ENCODE measurements around the gene TRDMT1.

TRDMT1 gene

GRCh38 chr10:17171141-17171641 is 30.3 kb downstream of the TRDMT1 start:
- no peak for DNase-seq

- no peak for DNase-seq
These were observed 31.7 kb downstream of the TRDMT1 start for GRCh38 chr10:17169803-17170202.

- no peak for DNase-seq
These were observed 34.8 kb downstream of the TRDMT1 start for GRCh38 chr10:17166699-17167098.

- no peak for DNase-seq
These were observed 38.6 kb downstream of the TRDMT1 start for GRCh38 chr10:17162828-17163227.

GRCh38 chr10:17161775-17162174 is 39.7 kb downstream of the TRDMT1 start:
- DNase-seq: no peak

GRCh38 chr10:17157024-17157423 is 44.4 kb downstream of the TRDMT1 start:
- no peak for DNase-seq

GRCh38 chr10:17155826-17156225 is 45.6 kb downstream of the TRDMT1 start:
- DNase-seq: no peak

GRCh38 chr10:17154116-17154515 is 47.4 kb downstream of the TRDMT1 start:
- no peak for DNase-seq

- DNase-seq: no peak
These were observed 48.2 kb downstream of the TRDMT1 start for GRCh38 chr10:17153321-17153720.

GRCh38 chr10:17151716-17152115 is 49.8 kb downstream of the TRDMT1 start:
- no peak for DNase-seq

GRCh38 chr10:17147884-17148489 is 53.5 kb downstream of the TRDMT1 start:
- no peak for DNase-seq

- DNase-seq: no peak
These were observed 54.6 kb downstream of the TRDMT1 start for GRCh38 chr10:17146892-17147291.

GRCh38 chr10:17145239-17145638 is 56.2 kb downstream of the TRDMT1 start:
- DNase-seq: no peak

GRCh38 chr10:17144757-17145156 is 56.7 kb downstream of the TRDMT1 start:
- no peak for DNase-seq

- DNase-seq: no peak
These were observed 57.4 kb downstream of the TRDMT1 start for GRCh38 chr10:17144032-17144431.

GRCh38 chr10:17143055-17143690 is 58.3 kb downstream of the TRDMT1 start:
- no peak for DNase-seq

- no peak for DNase-seq
These were observed 59.8 kb downstream of the TRDMT1 start for GRCh38 chr10:17141504-17142229.

GRCh38 chr10:17140386-17140761 is 61.1 kb downstream of the TRDMT1 start:
- no peak for DNase-seq

- no peak for DNase-seq
These were observed 62.9 kb downstream of the TRDMT1 start for GRCh38 chr10:17138460-17139042.

- no peak for DNase-seq
These were observed 66.7 kb downstream of the TRDMT1 start for GRCh38 chr10:17134737-17135260.

- DNase-seq: no peak
These were observed 67.2 kb downstream of the TRDMT1 start for GRCh38 chr10:17134282-17134681.

- no peak for DNase-seq
These were observed 71.7 kb downstream of the TRDMT1 start, which contains the start of gene CUBN for GRCh38 chr10:17129741-17130140. Gene CUBN, minus strand, starts transcription at chr10:17129811. Its CDS starts 46 bp downstream, at chr10:17129765.

GRCh38 chr10:17128261-17128660 is 73.2 kb downstream of the TRDMT1 start:
- DNase-seq: no peak
